GM03348 (cell line): ENCODE data around the gene CHIA.

Source experiments
- DNase-seq: peaks from one replicate; pipeline ENCODE4 v3.0.0; 2012; ENCODE audit warnings: low spot score

Gene CHIA

GRCh38 chr1:111290630-111291029 is at the start of gene CHIA:
Gene CHIA, plus strand, starts transcription at chr1:111290851. Its CDS starts 19,617 bp downstream, at chr1:111310468.
- DNase-seq, result no peak

- DNase-seq, result no peak
These were observed 48.9 kb upstream of the CHIA start for GRCh38 chr1:111241797-111242196.

- no peak for DNase-seq
These were observed 47.7 kb upstream of the CHIA start for GRCh38 chr1:111242805-111243523.

- DNase-seq, result no peak
These were observed 43.4 kb upstream of the CHIA start for GRCh38 chr1:111247125-111247838.

GRCh38 chr1:111249960-111250359 is 40.7 kb upstream of the CHIA start:
- no peak for DNase-seq

GRCh38 chr1:111251570-111251969 is 39.1 kb upstream of the CHIA start:
- no peak for DNase-seq

GRCh38 chr1:111252786-111253185 is 37.9 kb upstream of the CHIA start:
- DNase-seq, result no peak

- DNase-seq, result no peak
These were observed 36.8 kb upstream of the CHIA start for GRCh38 chr1:111253876-111254275.

- no peak for DNase-seq
These were observed 33.5 kb upstream of the CHIA start for GRCh38 chr1:111256988-111257658.

GRCh38 chr1:111267801-111268508 is 22.7 kb upstream of the CHIA start:
- no peak for DNase-seq

GRCh38 chr1:111269825-111270406 is 20.7 kb upstream of the CHIA start:
- no peak for DNase-seq

GRCh38 chr1:111270771-111271463 is 19.7 kb upstream of the CHIA start:
- DNase-seq, result no peak

GRCh38 chr1:111271464-111271801 is 19.2 kb upstream of the CHIA start:
- DNase-seq, result no peak

- DNase-seq, result no peak
These were observed 18.6 kb upstream of the CHIA start for GRCh38 chr1:111272081-111272480.

- no peak for DNase-seq
These were observed 16.0 kb upstream of the CHIA start for GRCh38 chr1:111274653-111275052.

- DNase-seq, result peak; percentile 81
These were observed 15.6 kb upstream of the CHIA start for GRCh38 chr1:111275079-111275478.

- no peak for DNase-seq
These were observed 14.7 kb upstream of the CHIA start for GRCh38 chr1:111275780-111276433.

- no peak for DNase-seq
These were observed 11.5 kb upstream of the CHIA start for GRCh38 chr1:111279144-111279543.

- DNase-seq, result no peak
These were observed 10.4 kb upstream of the CHIA start for GRCh38 chr1:111280267-111280666.

GRCh38 chr1:111281411-111281810 is 9.2 kb upstream of the CHIA start:
- DNase-seq, result no peak

GRCh38 chr1:111283838-111284237 is 6.8 kb upstream of the CHIA start:
- DNase-seq, result no peak
